GM13977 (cell line): Measurements from ENCODE around the gene LUZP2.

ENCODE experiments used
- DNase-seq: peaks from one replicate; pipeline ENCODE4 v3.0.0; 2012; ENCODE audit warnings: low spot score
- CTCF ChIP-seq: IDR thresholded peaks from 2 replicates; pipeline ENCODE4 v1.5.1; 2012; ENCODE audit warnings: mild to moderate bottlenecking, control low read depth; ENCODE audit not compliant: insufficient read depth; ENCODE audit errors: extremely low read depth, missing control alignments
- in situ Hi-C: fragments of 300-500 bp; cut with MboI; formaldehyde crosslinking; loops from one replicate; pipeline ENCODE4 v1.12.0; 2022; ENCODE audit warnings: low sequenced_read_pairs, low pct_unique_long_range_greater_than_20kb, mixed read lengths, inconsistent platforms; ENCODE audit not compliant: unreplicated experiment

The LUZP2 gene

DNA sequence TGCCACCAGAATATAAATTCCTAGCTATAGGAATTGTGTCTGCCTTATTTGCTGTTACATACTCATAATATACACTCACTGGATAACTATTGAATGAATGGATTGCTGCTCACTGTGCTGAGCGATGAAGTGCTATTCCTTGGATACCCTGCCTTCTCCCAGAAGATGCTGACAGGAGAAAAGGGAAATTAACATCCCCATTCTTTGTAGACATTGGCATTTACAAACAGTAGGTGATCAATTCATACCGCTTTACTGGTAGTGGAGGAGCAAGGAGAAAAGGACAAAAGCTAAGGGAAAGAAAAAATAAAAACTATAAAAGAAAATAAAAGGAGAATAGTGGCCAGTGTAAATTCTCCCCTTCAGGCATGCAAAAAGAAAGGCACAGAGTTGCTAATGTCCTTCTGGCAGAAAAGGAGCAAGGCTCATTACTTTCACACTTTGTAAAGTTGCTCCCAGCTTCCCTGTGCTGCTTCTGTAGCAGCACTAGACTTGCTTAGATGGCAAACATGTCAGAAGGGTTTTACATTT, 183.0 kb downstream of the LUZP2 start:
- in situ Hi-C loops, result no loop called here
- TF ChIP-seq CTCF, result no peak
- DNase-seq, result no peak

- DNase-seq, result no peak
- in situ Hi-C loops, result no loop called here
- no peak for TF ChIP-seq CTCF
These were observed 186.7 kb downstream of the LUZP2 start for GRCh38 chr11:24683583-24683982.

DNA sequence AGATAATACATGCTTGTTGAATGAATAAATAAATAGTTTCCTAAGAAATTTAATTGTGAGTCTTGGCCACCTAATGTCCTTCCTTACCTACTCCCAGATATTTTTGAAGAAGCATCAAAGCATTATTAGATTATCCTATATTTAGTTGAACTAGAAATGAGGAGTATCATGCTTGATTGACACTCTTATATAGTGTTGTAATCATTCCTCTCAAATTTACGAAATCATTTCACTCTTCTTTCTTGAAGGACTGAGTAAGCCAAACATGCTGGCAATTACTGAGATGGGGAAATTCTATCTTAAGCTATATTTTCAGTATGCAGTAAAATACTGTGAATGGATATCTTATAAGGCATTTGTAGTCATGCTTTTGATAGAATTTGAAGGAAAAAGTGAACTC, 189.0 kb downstream of the LUZP2 start:
- in situ Hi-C loops, result no loop called here
- DNase-seq, result no peak
- no peak for TF ChIP-seq CTCF

GRCh38 chr11:24687531-24688147, 190.8 kb downstream of the LUZP2 start:
- no peak for TF ChIP-seq CTCF
- no peak for DNase-seq
- in situ Hi-C loops, result no loop called here

GRCh38 chr11:24688981-24689380, 192.1 kb downstream of the LUZP2 start:
- no peak for TF ChIP-seq CTCF
- no peak for DNase-seq
- in situ Hi-C loops, result no loop called here

- no peak for DNase-seq
- no peak for TF ChIP-seq CTCF
- in situ Hi-C loops, result no loop called here
These were observed 200.8 kb downstream of the LUZP2 start for GRCh38 chr11:24697522-24698111.
